IPS-11a (cell line): ENCODE data around the gene PSMB11.
"Not testable (repeated sequence)": the region's sequence is repeated elsewhere in the genome, so short reads cannot be mapped to it uniquely, and the experiment has no call there.

Experiments
- H3K4me3 ChIP-seq: one replicate; pipeline ENCODE4 v1.5.1; 2013; ENCODE audit warnings: low read depth, low read length, control low read depth

Gene PSMB11, protein sequence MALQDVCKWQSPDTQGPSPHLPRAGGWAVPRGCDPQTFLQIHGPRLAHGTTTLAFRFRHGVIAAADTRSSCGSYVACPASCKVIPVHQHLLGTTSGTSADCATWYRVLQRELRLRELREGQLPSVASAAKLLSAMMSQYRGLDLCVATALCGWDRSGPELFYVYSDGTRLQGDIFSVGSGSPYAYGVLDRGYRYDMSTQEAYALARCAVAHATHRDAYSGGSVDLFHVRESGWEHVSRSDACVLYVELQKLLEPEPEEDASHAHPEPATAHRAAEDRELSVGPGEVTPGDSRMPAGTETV

DNA sequence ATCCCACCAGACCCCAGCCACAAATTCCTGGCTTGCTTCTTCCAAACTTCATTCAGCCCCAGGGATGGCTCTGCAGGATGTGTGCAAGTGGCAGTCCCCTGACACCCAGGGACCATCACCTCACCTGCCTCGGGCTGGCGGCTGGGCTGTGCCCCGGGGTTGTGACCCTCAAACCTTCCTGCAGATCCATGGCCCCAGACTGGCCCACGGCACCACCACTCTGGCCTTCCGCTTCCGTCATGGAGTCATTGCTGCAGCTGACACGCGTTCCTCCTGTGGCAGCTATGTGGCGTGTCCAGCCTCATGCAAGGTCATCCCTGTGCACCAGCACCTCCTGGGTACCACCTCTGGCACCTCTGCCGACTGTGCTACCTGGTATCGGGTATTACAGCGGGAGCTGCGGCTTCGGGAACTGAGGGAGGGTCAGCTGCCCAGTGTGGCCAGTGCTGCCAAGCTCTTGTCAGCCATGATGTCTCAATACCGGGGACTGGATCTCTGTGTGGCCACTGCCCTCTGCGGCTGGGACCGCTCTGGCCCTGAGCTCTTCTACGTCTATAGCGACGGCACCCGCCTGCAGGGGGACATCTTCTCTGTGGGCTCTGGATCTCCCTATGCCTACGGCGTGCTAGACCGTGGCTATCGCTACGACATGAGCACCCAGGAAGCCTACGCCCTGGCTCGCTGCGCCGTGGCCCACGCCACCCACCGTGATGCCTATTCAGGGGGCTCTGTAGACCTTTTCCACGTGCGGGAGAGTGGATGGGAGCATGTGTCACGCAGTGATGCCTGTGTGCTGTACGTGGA, at the start of gene PSMB11:
TSS of gene PSMB11 (plus strand) at position 51 of the 804 bp plus-strand sequence. CDS start at position 65, 14 bp downstream.
- H3K4me3 ChIP-seq = no peak within 1 kb of the TSS

DNA sequence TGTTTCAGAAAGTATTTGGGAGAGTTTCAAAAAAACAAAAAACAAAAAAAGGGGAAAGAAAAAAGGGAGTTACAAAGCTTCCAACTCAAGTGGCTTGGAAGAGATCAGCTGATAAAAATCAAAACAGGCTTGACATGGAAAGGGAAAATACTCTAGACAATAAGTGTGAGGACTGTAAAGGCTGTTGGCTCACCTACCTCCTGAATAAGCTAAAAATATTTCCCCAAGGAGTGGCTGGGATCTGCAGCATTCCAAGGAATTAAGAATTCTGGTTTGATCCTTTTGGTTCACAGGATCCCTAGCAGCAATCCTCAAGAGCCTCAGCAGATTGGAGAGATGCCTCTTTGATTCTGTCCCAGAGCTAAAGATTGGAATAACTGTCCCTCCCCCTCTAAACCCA, 48.5 kb upstream of the PSMB11 start:
- no peak overlapping the region for H3K4me3 ChIP-seq

DNA sequence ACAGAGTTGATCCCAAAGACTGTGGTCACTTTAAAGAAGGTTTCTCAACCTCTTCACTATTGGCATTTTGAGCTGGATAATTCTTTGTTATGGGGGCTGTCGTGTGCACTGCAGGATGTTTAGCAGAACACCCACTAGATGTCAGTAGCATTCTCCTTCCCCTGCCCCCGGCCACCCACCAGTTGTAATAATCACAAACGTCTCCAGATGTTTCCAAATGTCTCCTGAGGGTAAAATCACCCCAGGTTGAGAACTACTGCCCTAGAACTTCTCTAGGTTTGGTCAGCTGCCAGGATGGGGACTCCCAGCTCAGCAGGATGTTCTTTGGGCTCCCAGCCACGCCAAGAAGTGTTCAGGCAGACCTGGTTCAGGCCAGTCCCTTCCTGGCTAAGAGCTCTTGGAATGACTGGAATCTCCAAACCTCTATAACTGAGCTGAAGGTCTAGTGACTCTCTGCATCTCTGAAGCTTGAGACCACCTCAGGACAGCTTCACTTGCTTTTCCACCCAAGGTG, 47.2 kb upstream of the PSMB11 start:
- no peak overlapping the region for H3K4me3 ChIP-seq

DNA sequence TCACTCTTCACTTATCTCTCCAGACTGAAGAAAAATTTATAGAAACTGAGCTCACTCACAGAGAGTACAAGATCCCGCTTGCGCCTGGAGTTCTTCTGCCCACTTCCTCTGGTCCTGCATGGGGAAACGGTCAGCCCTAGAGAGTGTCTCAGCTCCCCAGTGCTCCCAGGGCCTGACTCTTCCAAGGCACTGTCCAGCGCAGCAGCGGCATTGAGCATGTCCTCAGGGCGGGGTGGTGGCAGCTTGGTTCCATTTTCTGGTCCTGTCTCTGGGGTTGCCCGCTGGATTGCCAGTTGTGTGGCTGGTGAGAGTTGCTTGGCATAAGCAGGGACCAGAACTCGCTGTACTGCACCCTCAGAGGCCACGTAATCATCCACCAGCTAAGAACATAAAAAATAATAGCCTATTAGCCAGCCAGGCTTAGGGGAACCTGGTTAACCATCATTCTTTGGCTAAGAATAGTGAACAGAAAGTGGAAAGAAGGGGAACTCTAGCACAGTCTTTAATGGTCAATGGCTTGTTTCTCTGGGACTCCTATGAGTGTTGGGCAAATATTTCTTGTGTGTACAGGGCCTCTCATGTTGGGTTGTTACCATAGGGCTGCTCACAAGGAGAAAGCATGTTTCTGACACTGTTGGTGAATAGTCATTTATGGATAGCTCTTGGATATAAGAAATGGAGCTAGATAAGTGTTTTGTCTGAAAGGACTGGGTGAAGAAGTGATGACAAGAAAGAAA, 46.0 kb upstream of the PSMB11 start:
- no peak overlapping the region for H3K4me3 ChIP-seq

DNA sequence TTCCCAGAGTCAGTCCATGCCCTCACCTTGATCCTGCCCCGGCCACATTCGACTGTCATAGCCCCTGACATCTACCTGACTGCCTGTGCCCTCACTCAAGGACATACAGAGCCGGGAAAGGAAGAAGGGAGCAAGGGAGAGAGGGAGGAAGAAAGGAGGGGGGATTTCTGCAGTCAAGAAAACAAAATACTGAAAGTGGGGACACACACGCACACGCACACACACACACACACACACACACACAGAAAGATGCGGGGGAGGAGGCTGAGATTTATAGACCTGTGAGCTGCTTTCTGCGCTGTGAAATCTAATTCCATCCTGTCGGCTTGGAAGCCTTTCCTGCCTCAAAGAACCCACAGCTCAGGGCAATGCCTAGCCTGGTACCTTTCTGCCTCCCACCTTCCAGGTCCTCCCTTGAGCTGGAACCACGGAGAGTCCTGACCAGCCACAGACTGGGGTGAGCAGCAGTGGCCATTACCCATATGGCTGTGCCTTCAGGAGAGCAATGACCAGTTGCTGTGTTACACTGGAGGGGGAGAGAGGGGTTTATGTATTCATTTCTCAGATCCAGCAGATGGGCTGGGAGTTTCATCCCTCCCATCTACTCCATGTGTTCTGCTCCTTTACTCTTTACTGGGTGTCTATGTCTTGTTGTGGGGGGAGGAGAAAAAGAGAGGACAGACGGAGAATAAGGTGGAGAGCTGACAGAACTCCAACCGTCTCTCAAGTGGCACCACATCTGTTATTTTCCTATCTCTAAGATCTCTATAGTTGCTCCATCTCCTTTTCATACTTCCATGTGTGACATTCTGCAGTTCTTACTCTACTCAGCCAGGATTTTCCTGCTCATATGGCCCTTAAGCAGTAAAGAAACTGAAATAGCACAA, 45.0 kb upstream of the PSMB11 start:
- no peak overlapping the region for H3K4me3 ChIP-seq

DNA sequence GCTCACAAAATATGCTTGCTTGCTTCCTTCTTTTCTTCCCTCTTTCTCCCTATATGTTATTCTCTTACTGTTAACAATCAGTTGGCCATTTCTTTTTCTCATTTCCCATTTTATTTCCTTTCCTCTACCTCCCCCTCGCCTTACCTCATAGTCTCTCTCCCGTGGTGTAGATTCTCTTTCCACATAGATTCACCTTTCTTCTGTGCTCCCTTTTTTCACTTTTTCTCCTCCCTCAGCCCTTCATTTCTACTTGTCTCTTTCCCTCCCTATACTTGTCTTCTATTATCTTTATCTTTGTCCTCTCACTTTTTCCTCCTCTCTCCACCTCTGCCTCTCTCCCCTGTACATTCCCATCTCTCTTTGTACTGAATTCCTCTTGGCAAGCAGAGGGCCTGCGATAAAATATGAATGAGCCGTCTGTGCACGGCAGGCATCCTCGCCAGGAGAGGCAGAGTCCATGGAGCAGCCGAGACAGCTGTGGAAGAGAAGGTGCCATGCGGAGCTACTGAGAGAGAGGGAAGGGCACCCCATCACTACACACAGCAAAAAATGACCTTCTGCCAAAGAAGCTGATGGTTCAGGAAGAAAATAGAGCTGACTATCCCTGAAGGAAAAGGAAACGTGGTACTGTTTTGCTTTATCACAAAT, 44.2 kb upstream of the PSMB11 start:
- no peak overlapping the region for H3K4me3 ChIP-seq

DNA sequence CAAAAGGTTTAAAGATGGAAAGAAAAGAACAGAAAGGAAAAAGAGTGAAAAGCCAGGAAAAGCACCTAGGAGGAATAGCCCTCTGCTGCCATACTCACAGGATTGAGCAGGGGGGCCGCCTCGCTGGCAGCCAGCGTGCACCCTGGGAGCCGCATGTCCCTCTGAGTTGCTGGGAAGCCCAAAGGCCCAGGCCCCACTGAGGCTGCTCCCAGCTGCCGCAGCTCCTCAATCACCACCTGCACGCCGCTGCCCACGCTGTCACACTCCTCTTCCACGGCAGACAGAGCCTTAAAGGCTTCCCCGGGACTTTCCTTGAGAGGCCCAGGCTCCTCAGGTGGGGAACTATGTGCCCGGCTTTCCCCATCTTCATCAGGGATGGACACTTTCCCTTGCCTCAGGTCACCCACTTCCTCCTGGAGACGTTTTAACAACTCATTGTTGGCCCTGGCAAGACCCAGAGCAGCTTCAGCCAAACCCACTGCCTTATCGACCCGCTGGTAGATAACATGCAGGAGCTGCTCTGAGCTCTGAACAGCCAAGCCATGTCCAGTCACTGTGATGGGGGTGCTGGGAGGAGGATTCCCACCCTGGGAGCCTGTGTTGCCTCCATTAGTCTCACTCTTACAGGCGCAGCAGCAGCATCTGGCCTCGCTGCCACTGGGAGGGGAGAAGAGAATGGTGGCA, 43.5 kb upstream of the PSMB11 start:
- no peak overlapping the region for H3K4me3 ChIP-seq

DNA sequence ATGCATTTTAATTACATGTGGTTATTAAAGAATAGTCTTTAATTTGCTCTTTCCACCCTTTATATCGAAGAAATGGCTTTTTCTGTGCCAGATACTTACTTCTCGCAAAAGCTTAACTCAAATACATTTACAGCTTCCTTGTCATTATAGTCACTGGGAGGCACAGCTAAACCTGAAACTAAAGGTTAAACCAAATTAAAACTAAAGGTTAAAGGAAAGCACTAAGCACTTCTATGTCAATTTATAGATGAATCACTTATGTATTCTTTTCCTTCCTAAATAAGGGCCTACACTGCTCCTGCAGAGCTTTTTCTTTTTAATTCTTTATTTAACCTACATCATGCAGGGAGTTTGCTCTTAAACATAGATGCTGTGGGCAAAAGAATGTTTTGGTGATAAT, 41.2 kb upstream of the PSMB11 start:
- no peak overlapping the region for H3K4me3 ChIP-seq

DNA sequence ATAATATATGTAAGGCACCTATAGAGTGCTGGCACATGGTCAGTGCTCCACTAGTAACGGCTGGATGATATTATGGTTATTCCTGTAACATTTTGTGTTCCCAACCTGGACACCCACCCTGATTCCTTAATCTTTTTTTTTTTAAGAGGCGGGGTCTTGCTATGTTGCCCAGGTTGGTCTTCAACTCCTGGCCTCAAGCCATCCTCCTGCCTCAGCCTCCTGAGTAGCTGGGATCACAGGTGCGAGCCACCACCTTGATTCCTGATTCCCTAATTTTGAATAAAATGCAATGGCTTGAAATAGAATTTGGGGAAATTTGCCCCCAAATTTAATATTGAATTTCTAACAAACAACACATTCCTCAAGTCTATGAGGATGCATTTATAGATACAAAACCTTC, 39.4 kb upstream of the PSMB11 start:
- no peak overlapping the region for H3K4me3 ChIP-seq

DNA sequence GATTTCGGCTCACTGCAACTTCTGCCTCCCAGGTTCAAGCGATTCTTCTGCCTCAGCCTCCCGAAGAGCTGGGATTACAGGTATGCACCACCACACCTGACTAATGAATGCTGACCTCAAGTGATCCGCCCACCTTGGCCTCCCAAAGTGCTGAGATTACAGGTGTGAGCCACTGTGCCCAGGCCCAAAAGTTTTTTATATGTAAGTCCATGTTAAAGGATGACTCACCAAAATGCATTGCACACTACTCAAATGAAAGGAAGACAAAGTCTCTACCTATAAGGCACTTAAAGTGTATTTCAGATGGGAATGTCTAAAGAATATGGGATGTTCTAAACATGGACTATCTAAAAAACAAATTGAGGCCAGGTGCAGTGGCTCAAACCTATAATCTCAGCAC, 37.7 kb upstream of the PSMB11 start:
- not testable (repeated sequence) for H3K4me3 ChIP-seq

DNA sequence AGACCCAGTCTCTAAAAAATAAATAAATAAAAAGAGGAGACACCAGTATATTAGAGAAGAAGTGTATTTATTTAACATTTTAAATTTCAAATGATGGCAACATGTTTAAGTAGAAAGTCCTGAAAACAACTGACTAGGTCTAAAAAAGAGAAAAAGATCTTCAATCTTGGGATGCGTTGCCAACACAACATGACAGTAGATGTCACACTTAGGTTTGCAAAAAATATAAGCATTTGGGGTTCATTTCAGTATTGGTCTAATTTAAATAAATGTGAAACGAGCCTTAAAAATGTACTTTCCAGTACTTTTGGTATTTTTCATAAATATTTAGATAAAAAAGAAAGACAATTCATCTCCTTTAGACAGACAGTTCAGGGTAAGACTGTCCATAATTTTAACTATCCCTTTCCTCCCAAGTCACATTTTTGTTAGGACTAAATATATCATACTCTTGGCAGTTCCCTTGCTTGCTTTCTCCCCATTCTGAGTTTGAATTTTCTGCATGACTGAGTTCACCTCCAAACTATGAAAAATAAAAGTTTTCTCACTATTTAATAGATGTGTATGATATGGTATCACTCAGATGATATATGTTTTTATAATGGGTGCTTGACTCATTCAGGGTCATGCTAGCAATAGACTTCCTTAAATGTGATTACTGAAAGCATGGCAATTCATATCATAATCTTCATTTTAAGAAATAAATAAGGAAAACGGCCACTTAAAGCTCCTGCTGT, 36.4 kb upstream of the PSMB11 start:
- no peak overlapping the region for H3K4me3 ChIP-seq

DNA sequence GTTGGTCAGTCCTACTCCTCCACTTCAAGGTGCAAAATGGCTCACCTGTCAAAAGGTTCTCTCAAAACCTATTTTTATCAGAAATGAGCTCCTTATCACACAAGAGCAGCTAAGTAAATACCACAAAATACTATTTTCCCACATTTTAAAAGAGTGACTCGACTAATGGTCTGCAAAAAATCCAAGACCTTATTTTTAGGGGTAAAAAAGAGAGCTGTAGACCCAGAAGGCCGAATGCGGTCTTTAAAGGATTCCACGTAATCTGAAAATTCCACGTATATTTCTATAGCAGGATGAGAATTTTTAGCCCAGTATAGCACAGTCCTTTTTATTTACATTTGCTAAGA, 35.9 kb upstream of the PSMB11 start:
- peak overlapping the region; percentile 64 for H3K4me3 ChIP-seq

DNA sequence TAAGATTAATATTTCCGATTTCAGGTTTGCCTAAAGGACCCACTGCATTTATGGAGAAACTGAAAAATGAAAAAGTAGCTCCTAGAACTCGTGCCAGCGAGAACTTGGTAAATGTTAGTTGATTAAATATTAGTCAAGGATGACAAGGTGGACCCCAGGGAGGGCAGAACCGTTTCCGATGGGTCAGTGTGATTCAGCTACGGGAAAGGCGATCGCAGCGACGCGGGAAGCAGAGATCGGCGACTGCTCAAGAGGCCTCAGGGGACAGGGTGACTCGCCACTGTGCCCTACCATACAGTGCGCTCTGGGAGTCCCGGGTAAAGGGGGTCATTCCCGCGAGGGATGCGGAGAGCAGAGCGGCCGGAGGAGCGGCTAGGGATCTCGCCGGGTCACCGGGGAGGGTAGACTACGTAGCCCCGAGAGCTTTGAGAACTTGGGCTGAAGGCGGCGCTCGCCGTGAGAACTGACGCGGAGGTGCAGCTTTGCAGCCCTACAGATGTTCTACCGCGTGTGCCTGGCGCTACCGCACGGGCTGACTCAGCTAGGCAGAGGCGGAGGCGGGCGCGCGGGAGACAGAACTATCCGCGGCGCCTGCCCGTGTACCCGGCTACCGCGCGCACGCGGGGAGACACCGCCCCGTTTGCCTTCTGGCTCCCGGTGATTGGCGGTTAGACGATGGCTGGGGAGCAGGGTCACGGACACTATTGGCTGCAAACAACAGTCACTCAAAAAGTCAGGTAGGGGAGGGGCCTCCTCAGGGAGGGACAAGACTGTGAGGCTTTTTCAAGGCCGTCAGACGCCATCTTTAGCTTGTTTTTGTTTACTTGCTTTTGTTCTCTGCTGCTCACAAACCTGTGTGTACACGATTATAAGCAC, 35.2 kb upstream of the PSMB11 start:
- H3K4me3 ChIP-seq = peak overlapping the region; percentile 64

DNA sequence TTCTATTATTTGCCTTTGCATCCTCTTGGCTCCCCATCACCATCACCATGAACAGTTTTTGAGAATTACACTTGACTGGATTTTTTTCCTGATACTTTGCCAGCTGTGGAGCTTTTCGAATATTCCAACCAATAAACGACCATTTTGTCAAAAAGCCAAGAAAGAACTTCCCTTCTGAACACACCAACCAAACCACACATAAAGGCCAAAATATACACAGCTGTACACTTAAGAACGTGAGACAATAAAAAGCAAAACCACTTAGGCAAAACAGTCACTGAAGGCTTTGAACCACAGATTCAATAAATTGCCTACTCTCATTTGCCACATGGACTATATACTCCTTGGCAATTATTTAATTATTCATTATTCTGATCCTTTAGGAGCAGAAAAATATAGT, 33.2 kb upstream of the PSMB11 start:
- no peak overlapping the region for H3K4me3 ChIP-seq

DNA sequence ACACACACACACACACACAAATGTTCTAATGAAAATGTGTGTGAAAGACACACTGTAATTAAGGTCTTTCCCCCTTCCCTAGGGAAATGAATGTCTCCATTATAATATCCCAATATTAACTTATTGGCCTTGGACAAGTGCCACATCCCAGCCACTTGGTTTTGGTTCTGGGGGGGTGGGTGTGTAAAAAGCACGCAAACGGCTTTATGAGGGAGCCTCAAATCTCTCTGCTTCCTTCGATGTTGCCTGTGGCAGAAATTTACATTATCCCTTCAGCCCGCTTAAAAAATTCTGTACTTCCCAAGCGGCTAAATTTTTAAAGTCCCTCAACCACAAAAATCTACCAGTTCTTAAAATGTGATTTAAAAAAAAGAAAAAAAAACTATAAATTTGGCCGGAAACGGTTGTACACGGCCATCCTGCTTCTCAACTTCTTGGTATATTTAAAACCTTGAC, 32.5 kb upstream of the PSMB11 start:
- peak overlapping the region; percentile 46 for H3K4me3 ChIP-seq

DNA sequence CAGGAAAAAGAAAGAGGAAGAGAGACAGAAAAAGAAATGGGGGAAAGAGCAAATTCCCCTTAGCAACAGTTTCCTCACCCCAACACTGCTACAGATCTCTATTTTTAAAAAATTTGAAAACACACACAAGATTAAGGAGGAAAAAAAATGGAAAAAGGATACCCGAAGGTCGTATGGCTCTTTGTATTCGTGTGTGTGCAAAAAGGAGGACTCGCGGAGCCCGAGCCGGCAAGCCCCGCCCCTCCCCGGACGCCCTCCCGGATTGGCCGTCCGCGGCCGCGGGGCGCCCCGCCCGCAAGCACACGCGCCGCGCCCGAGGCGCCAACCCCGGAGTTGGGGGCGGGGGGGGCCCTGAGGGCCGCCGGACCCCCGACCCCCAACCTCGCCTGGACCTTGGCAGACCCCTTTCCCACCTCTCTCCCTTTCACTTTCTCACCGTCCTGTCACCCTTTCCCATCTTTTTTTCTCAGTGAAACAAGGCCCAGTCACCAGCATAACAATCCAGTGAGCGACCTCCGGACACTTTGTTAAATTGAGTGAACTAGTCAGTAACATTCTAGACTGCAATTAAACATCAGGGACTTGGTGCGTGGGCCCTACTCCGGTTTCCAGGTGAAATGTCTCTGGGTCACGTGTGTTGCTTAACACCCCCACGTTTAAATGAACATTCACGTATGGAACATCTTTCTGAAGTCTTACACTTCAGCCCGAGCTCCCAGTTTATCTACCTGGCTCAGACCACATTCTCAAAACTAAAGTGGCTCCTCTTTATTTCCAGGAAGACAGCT, 31.9 kb upstream of the PSMB11 start, which contains the start of gene C14orf93:
TSS of gene C14orf93 (minus strand) at position 205 of the 788 bp plus-strand sequence. CDS start 11,120 bp downstream, outside the sequence.
- peak within 1 kb of the TSS; percentile 46 for H3K4me3 ChIP-seq
